GM12891 (cell line): Measurements from ENCODE around the gene SAMSN1.

Experiments used
- POLR2A ChIP-seq: IDR thresholded peaks from 2 replicates; pipeline ENCODE4 v1.6.1; 2011; ENCODE audit warnings: low read depth, low read length, control low read depth
- POLR2AphosphoS5 ChIP-seq: IDR thresholded peaks from 2 replicates; pipeline ENCODE4 v1.6.1; 2011; ENCODE audit warnings: low read depth, low read length, control low read depth
- POU2F2 ChIP-seq: IDR thresholded peaks from 2 replicates; pipeline ENCODE4 v1.6.1; 2011; ENCODE audit warnings: low read depth, mild to moderate bottlenecking, control low read depth, low read length, moderate library complexity
- SPI1 ChIP-seq: IDR thresholded peaks from 2 replicates; pipeline ENCODE4 v1.6.1; 2011; ENCODE audit warnings: low read depth, low read length, control low read depth
- TAF1 ChIP-seq: IDR thresholded peaks from 2 replicates; pipeline ENCODE4 v1.6.1; 2011; ENCODE audit warnings: low read depth, low read length, control low read depth

GRCh38 chr21:14466715-14467114 is 79.4 kb downstream of the SAMSN1 start:
- TF ChIP-seq POLR2A = no peak
- no peak for TF ChIP-seq POLR2AphosphoS5
- TF ChIP-seq SPI1 = no peak
- TF ChIP-seq POU2F2 = no peak
- no peak for TF ChIP-seq TAF1
